H1 (cell line): Measurements from ENCODE around the gene DCLRE1A. TPM values are rescaled to one million over a fixed set of nuclear protein-coding genes. Genes with fewer than 3 reads are reported as not detected.

Experiments
- CTCF ChIA-PET: fragments of 300-600 bp; sonication (Branson Sonifier 250); formaldehyde crosslinking; loops from one replicate; lab custom pipeline; 2021; ENCODE audit not compliant: partially characterized antibody; lab: Charles Lee
- POLR2A ChIA-PET: fragments of 300-600 bp; sonication (Branson Sonifier 250); formaldehyde crosslinking; loops from one replicate; lab custom pipeline; 2021; ENCODE audit warnings: inconsistent platforms; ENCODE audit not compliant: partially characterized antibody; lab: Charles Lee
- DNase-seq, 2 experiments: peaks; one replicate each; pipeline versions ENCODE4 v3.0.0 to v3.0.0-alpha.2; 2010 to 2022; ENCODE audit warnings: low spot score in 2 of 2, low read depth in 1 of 2, mixed read lengths in 1 of 2
- FAIRE-seq: peaks from 2 replicates; lab custom pipeline; 2011; peaks lifted over from hg19 to GRCh38; lab: Jason Lieb, UNC
- H2AFZ ChIP-seq: 2 replicates; pipeline ENCODE4 v1.8.1; 2012; ENCODE audit warnings: low read length, inconsistent platforms
- H2AK5ac ChIP-seq: 2 replicates; pipeline ENCODE4 v1.6.1; 2013; ENCODE audit warnings: low read depth, low read length
- H2BK120ac ChIP-seq: replicated peaks from 2 replicates; pipeline ENCODE3; 2013; ENCODE audit warnings: low read depth, low read length, inconsistent platforms
- H2BK12ac ChIP-seq: 2 replicates; pipeline ENCODE4 v1.6.1; 2013; ENCODE audit warnings: low read depth, low read length
- H2BK15ac ChIP-seq: 2 replicates; pipeline ENCODE4 v1.6.1; 2013; ENCODE audit warnings: low read length
- H2BK20ac ChIP-seq: 2 replicates; pipeline ENCODE4 v1.6.1; 2013; ENCODE audit warnings: low read length
- H2BK5ac ChIP-seq: 2 replicates; pipeline ENCODE4 v1.6.1; 2013; ENCODE audit warnings: low read depth, low read length
- H3K14ac ChIP-seq: 2 replicates; pipeline ENCODE4 v1.6.1; 2013; ENCODE audit warnings: inconsistent platforms; ENCODE audit not compliant: insufficient read length
- H3K18ac ChIP-seq: 2 replicates; pipeline ENCODE4 v1.6.1; 2013; ENCODE audit warnings: low read length; ENCODE audit errors: extremely low read depth
- H3K23ac ChIP-seq: 2 replicates; pipeline ENCODE4 v1.6.1; 2013; ENCODE audit warnings: inconsistent platforms; ENCODE audit not compliant: insufficient read length
- H3K23me2 ChIP-seq: 2 replicates; pipeline ENCODE4 v1.6.1; 2013; ENCODE audit warnings: low read depth, low read length
- H3K27ac ChIP-seq: 2 replicates; pipeline ENCODE4 v1.6.1; 2011; ENCODE audit warnings: low read depth, low read length, inconsistent platforms
- H3K27me3 ChIP-seq, 4 experiments: replicated peaks in 1 of 4; 1 replicate in 1 of 4; 2 replicates in 3 of 4; pipeline versions ENCODE4 v1.6.1 to v1.8.1; 2011 to 2013; ENCODE audit warnings: low read length in 3 of 4, mild to moderate bottlenecking in 3 of 4, inconsistent platforms in 2 of 4, mixed read lengths in 2 of 4, moderate library complexity in 1 of 4; ENCODE audit not compliant: control insufficient read depth in 3 of 4, insufficient read depth in 3 of 4; ENCODE audit errors: extremely low read depth in 1 of 4
- H3K36me3 ChIP-seq, 4 experiments: 2 replicates each; pipeline versions ENCODE4 v1.6.1 to v1.8.1; 2011 to 2013; ENCODE audit warnings: mild to moderate bottlenecking in 4 of 4, low read length in 3 of 4, moderate library complexity in 2 of 4, control low read depth in 1 of 4, inconsistent platforms in 1 of 4; ENCODE audit not compliant: insufficient read depth in 4 of 4, control insufficient read depth in 2 of 4
- H3K4ac ChIP-seq: replicated peaks from 2 replicates; pipeline ENCODE3; 2013; ENCODE audit warnings: low read length, low read depth, mixed read lengths, inconsistent platforms; ENCODE audit not compliant: insufficient read length
- H3K4me1 ChIP-seq, 4 experiments: replicated peaks in 1 of 4; 1 replicate in 1 of 4; 2 replicates in 3 of 4; pipeline versions ENCODE4 v1.6.1 to v1.8.1; 2011 to 2013; ENCODE audit warnings: low read length in 3 of 4, inconsistent platforms in 2 of 4, mixed read lengths in 1 of 4; ENCODE audit not compliant: insufficient read depth in 4 of 4, control insufficient read depth in 3 of 4
- H3K4me2 ChIP-seq, 2 experiments: 2 replicates each; pipeline versions ENCODE4 v1.6.1 to v1.8.1; 2011 to 2013; ENCODE audit warnings: low read depth in 2 of 2, low read length in 2 of 2, control low read depth in 1 of 2, inconsistent platforms in 1 of 2, mild to moderate bottlenecking in 1 of 2; ENCODE audit not compliant: insufficient read depth in 1 of 2
- H3K4me3 ChIP-seq, 4 experiments: fragments of 200-600, 300-600 bp in 1 of 4; sonication (generic), shearing (Covaris generic), sonication (Bioruptor Twin) in 1 of 4; 2 replicates each; pipeline versions ENCODE4 v1.5.1 to v1.8.1; 2011 to 2016; ENCODE audit warnings: low read length in 4 of 4, low read depth in 3 of 4, control low read depth in 2 of 4, inconsistent platforms in 2 of 4, mild to moderate bottlenecking in 2 of 4, mixed read lengths in 1 of 4, moderate library complexity in 1 of 4; ENCODE audit not compliant: insufficient read depth in 2 of 4; ENCODE audit errors: extremely low read depth in 1 of 4
- H3K56ac ChIP-seq: replicated peaks from 2 replicates; pipeline ENCODE3; 2013; ENCODE audit warnings: low read depth, mild to moderate bottlenecking, mixed read lengths, low read length, inconsistent platforms; ENCODE audit not compliant: insufficient read length
- H3K79me1 ChIP-seq: 2 replicates; pipeline ENCODE4 v1.6.1; 2013; ENCODE audit warnings: low read depth, low read length, control low read depth
- H3K79me2 ChIP-seq, 2 experiments: 2 replicates each; pipeline versions ENCODE4 v1.6.1 to v1.8.1; 2012 to 2013; ENCODE audit warnings: low read length in 2 of 2, mild to moderate bottlenecking in 2 of 2, inconsistent platforms in 1 of 2; ENCODE audit not compliant: insufficient read depth in 2 of 2, control insufficient read depth in 1 of 2
- H3K9ac ChIP-seq, 4 experiments: replicated peaks in 1 of 4; 1 replicate in 1 of 4; 2 replicates in 3 of 4; pipeline versions ENCODE4 v1.6.1 to v1.8.1; 2011 to 2013; ENCODE audit warnings: low read depth in 3 of 4, low read length in 3 of 4, control low read depth in 2 of 4, mild to moderate bottlenecking in 2 of 4, moderate library complexity in 2 of 4, inconsistent platforms in 1 of 4; ENCODE audit errors: extremely low read depth in 1 of 4
- H3K9me3 ChIP-seq, 2 experiments: 2 replicates each; pipeline versions ENCODE4 v1.6.1 to v1.8.1; 2012 to 2013; ENCODE audit warnings: mild to moderate bottlenecking in 2 of 2, moderate library complexity in 2 of 2, control low read depth in 1 of 2, inconsistent platforms in 1 of 2, low read depth in 1 of 2, low read length in 1 of 2, mixed read lengths in 1 of 2; ENCODE audit not compliant: insufficient read depth in 2 of 2
- H4K20me1 ChIP-seq, 2 experiments: replicated peaks in 1 of 2; 2 replicates each; pipeline versions ENCODE3 to v1.8.1; 2011 to 2013; ENCODE audit warnings: inconsistent platforms in 2 of 2, low read length in 2 of 2, mild to moderate bottlenecking in 1 of 2; ENCODE audit not compliant: insufficient read depth in 2 of 2, control insufficient read depth in 1 of 2
- H4K5ac ChIP-seq: 2 replicates; pipeline ENCODE4 v1.6.1; 2013; ENCODE audit warnings: low read length, low read depth, mixed read lengths, inconsistent platforms; ENCODE audit not compliant: insufficient read length
- H4K8ac ChIP-seq: 2 replicates; pipeline ENCODE4 v1.8.0; 2013; ENCODE audit warnings: mild to moderate bottlenecking, moderate library complexity, low read length, inconsistent platforms; ENCODE audit not compliant: insufficient read depth; ENCODE audit errors: extremely low read depth
- H4K91ac ChIP-seq: replicated peaks from 2 replicates; pipeline ENCODE3; 2013; ENCODE audit warnings: low read length, mixed read lengths, inconsistent platforms; ENCODE audit not compliant: insufficient read length
- WGBS, 2 experiments: shearing (Covaris generic) in 1 of 2; methylation state at CpG; one replicate each; pipeline versions ENCODE4 v1.1.6 to v1.1.7; 2013 to 2015; ENCODE audit warnings: low lambda C conversion rate in 2 of 2, mixed read lengths in 2 of 2, inconsistent platforms in 1 of 2, low coverage in 1 of 2, missing lambda C conversion rate in 1 of 2; ENCODE audit not compliant: insufficient replicate concordance in 2 of 2, insufficient coverage in 1 of 2, insufficient read length in 1 of 2; ENCODE audit errors: extremely low coverage in 1 of 2, missing lambda C conversion rate in 1 of 2; 5-methylcytosine and 5-hydroxymethylcytosine counted together
- polyA plus RNA-seq, 7 experiments: library from polyadenylated mRNA; depleted of rRNA in 3 of 7; stranded (reverse) in 5 of 7; unstranded in 2 of 7; fragments of >200 nt in 5 of 7; fragments of 200-250 nt in 2 of 7; gene quantifications; 1 replicate in 5 of 7; 2 replicates in 1 of 7; 4 replicates in 1 of 7; pipeline versions ENCODE4 v1.2.1 to v1.2.3, GENCODE V29; 2011 to 2013; ENCODE audit warnings: missing spikeins in 2 of 7, mixed read lengths in 2 of 7
- total RNA-seq: library from RNA; stranded (reverse); fragmentation: NEBNext Ultra II Directional; extraction: Animal tissue kit (Norgen Biotek cat#: 25700); gene quantifications from 2 replicates; pipeline ENCODE4 v1.2.1, GENCODE V29; 2021

DCLRE1A gene
- total and polyA plus RNA-seq, 2 of the 8 experiments (the other 6 are each of a cell fraction or from before 2014, with no cell fraction given) = 8.1 to 10.1 TPM

DNA sequence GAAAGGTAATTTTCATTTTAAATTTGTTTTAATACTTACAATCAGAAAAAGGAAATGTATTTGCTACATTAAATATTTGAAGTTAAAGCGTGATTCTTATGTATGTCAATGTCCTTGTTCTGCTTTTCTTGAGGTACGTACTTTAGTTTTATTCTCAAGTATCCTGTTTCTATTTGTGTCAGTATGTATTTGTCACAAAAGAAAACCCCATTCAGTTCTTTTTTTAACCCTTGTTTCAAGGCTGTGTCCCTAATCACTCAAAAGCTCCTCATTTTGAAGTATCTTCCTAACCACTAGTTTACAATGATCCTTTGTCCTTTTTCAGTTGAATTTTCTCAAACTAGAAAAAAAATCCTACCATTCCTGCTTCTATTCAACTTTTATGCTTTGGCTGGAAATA lies 25.8 kb upstream of the DCLRE1A start:
- H3K4ac ChIP-seq = no peak overlapping the region
- H2BK5ac ChIP-seq = no peak overlapping the region
- peaks cover 0 to 10% of the 10 kb centered on the region in 2 experiments; a peak in 1 of 4 replicates for H3K79me2 ChIP-seq
- ChIA-PET CTCF (no interaction called here), POLR2A (no interaction called here)
- WGBS, 2 experiments = 92% methylated on average over 2 of the region's 2 CpGs; no CpG with 5 or more reads in 1 of the 2 experiments
- no peak overlapping the region for H2BK20ac ChIP-seq
- no peak overlapping the region for H4K8ac ChIP-seq
- no peak overlapping the region for H3K23ac ChIP-seq
- no peak overlapping the region for H2BK15ac ChIP-seq
- no peak overlapping the region for H2BK120ac ChIP-seq
- H4K5ac ChIP-seq = no peak overlapping the region
- H2AK5ac ChIP-seq = no peak overlapping the region
- no peak overlapping the region for H3K56ac ChIP-seq
- H4K91ac ChIP-seq = no peak overlapping the region
- H3K36me3 ChIP-seq = peaks cover 0 to 19% (median 3%) of the 10 kb centered on the region in 4 experiments; a peak in 4 of 8 replicates
- no peak overlapping the region for H3K9ac ChIP-seq
- no peaks in the 10 kb centered on the region for H3K27me3 ChIP-seq
- H3K4me2 ChIP-seq = no peak overlapping the region
- no peak overlapping the region for H3K4me3 ChIP-seq
- no peak for FAIRE-seq
- no peak overlapping the region for H3K27ac ChIP-seq
- H3K14ac ChIP-seq = no peak overlapping the region
- H2AFZ ChIP-seq = no peak overlapping the region
- no peaks in the 10 kb centered on the region for H3K23me2 ChIP-seq
- H3K18ac ChIP-seq = no peak overlapping the region
- H3K79me1 ChIP-seq = no peaks in the 10 kb centered on the region
- no peak overlapping the region for H2BK12ac ChIP-seq
- no peaks in the 10 kb centered on the region for H4K20me1 ChIP-seq
- H3K4me1 ChIP-seq = no peaks in the 10 kb centered on the region
- no peaks in the 10 kb centered on the region for H3K9me3 ChIP-seq
- DNase-seq = no peak
